Measurements from ENCODE around the gene DPF3.

DNA sequence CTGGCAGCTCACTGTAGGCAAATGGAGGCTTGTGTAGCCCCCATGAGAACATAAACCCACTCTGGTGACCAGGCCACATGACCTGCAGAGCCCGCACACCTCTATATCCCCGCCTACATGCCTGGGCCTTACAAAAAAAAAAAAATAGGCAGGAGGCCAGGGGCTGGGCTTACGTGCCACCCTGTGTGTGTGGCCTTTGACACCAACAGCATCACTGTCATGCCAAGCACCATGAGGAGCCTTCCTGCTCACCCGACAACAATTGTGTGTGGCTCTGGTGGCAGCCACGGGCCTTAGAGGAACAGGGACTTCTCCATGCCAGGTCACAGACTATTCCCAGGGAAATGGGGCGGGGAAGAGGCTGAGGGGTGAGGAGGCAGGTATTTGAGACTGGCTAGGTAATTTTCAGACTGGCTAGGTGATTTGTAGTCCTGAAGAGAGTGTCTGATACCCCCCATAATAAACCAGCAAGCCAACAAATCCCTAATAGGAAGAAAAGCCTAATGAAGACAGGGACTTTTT lies 140.0 kb downstream of the DPF3 start:
- no peak for TF ChIP-seq CTCF (IDR thresholded peaks at IDR 0.05; ENCODE audit: low read depth, low read length, poor library complexity, severe bottlenecking)
- no peak for TF ChIP-seq EZH2phosphoT487 (IDR thresholded peaks at IDR 0.05; ENCODE audit: borderline replicate concordance, low read length)
